Measurements from ENCODE around the gene PHTF2.

The PHTF2 gene

GRCh38 chr7:77798394-77799077 lies at the start of gene PHTF2, which contains the start of gene TMEM60 (continued):
- peak; percentile 47; the same call in 1 of the 2 replicates for TF ChIP-seq ZNF692 (tag by site-specific recombination; IDR thresholded peaks at IDR 0.05)
- TF ChIP-seq ZNF19 (tag by site-specific recombination; IDR thresholded peaks at IDR 0.05; ENCODE audit: low read depth), result no peak
- TF ChIP-seq ZNF510 (tag by site-specific recombination; IDR thresholded peaks at IDR 0.05; ENCODE audit: insufficient replicate concordance), result no peak
- TF ChIP-seq ZNF433 (tag by site-specific recombination; IDR thresholded peaks at IDR 0.05; ENCODE audit: low read depth), result no peak
- TF ChIP-seq SP7 (tag by site-specific recombination; IDR thresholded peaks at IDR 0.05), result peak; percentile 59
- no peak for TF ChIP-seq ZNF18 (tag by site-specific recombination; IDR thresholded peaks at IDR 0.05)
- peak; percentile 49 for TF ChIP-seq WT1 (tag by site-specific recombination; IDR thresholded peaks at IDR 0.05)
- TF ChIP-seq ZBTB48 (tag by site-specific recombination; IDR thresholded peaks at IDR 0.05), result no peak
- TF ChIP-seq ZNF768 (tag by site-specific recombination; IDR thresholded peaks at IDR 0.05), result no peak
- TF ChIP-seq ZBTB10 (tag by site-specific recombination; IDR thresholded peaks at IDR 0.05), result 0 out of 2 replicates have a peak, but pooled peaks have one; percentile 45
- no peak for TF ChIP-seq OSR2 (tag by site-specific recombination; IDR thresholded peaks at IDR 0.05)
- no peak for TF ChIP-seq ZNF777 (tag by site-specific recombination; IDR thresholded peaks at IDR 0.05; ENCODE audit: borderline replicate concordance)
- no peak for TF ChIP-seq ZNF701 (tag by site-specific recombination; IDR thresholded peaks at IDR 0.05)
- TF ChIP-seq ZBTB20 (tag by site-specific recombination; IDR thresholded peaks at IDR 0.05), result peak; percentile 20; the same call in 1 of the 2 replicates
- TF ChIP-seq PRDM1 (tag by site-specific recombination; IDR thresholded peaks at IDR 0.05), result no peak
- TF ChIP-seq GFI1B (tag by site-specific recombination; IDR thresholded peaks at IDR 0.05), result no peak
- TF ChIP-seq ZNF596 (tag by site-specific recombination; IDR thresholded peaks at IDR 0.05), result no peak
- no peak for TF ChIP-seq REST (tag by site-specific recombination; IDR thresholded peaks at IDR 0.05)
- TF ChIP-seq ZNF302 (tag by site-specific recombination; IDR thresholded peaks at IDR 0.05; ENCODE audit: low read depth), result no peak
- TF ChIP-seq ZNF544 (tag by site-specific recombination; IDR thresholded peaks at IDR 0.05), result no peak
- no peak for TF ChIP-seq HOXA7 (CRISPR knock-in tag; IDR thresholded peaks at IDR 0.05; ENCODE audit: borderline replicate concordance)
- TF ChIP-seq ZNF473 (tag by site-specific recombination; IDR thresholded peaks at IDR 0.05), result no peak
- TF ChIP-seq, protein P1, sequence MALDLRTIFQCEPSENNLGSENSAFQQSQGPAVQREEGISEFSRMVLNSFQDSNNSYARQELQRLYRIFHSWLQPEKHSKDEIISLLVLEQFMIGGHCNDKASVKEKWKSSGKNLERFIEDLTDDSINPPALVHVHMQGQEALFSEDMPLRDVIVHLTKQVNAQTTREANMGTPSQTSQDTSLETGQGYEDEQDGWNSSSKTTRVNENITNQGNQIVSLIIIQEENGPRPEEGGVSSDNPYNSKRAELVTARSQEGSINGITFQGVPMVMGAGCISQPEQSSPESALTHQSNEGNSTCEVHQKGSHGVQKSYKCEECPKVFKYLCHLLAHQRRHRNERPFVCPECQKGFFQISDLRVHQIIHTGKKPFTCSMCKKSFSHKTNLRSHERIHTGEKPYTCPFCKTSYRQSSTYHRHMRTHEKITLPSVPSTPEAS (tag by site-specific recombination; IDR thresholded peaks at IDR 0.05), result no peak
- peak; percentile 80 for TF ChIP-seq TCF7L2 (IDR thresholded peaks at IDR 0.05; ENCODE audit: borderline replicate concordance, low read depth, low read length)
- TF ChIP-seq BCL11A (tag by site-specific recombination; IDR thresholded peaks at IDR 0.05; ENCODE audit: low read depth), result no peak
- no peak for TF ChIP-seq ZNF155 (tag by site-specific recombination; IDR thresholded peaks at IDR 0.05)
- no peak for TF ChIP-seq ZSCAN16 (tag by site-specific recombination; IDR thresholded peaks at IDR 0.05)
- peak; percentile 97 for TF ChIP-seq IKZF3 (tag by site-specific recombination; IDR thresholded peaks at IDR 0.05)
- TF ChIP-seq ZNF555 (tag by site-specific recombination; conservative IDR thresholded peaks at IDR 0.05), result no peak
- no peak for TF ChIP-seq ZNF138 (tag by site-specific recombination; IDR thresholded peaks at IDR 0.05; ENCODE audit: borderline replicate concordance)
